H54 (cell line): ENCODE results near the gene HES3.

Source experiments
- DNase-seq: peaks from one replicate; pipeline ENCODE4 v3.0.0; 2011; ENCODE audit warnings: low spot score, mixed read lengths; ENCODE audit not compliant: insufficient read length
- FAIRE-seq: peaks from 3 replicates; lab custom pipeline; 2011; peaks lifted over from hg19 to GRCh38; lab: Jason Lieb, UNC
- POLR2A ChIP-seq: IDR thresholded peaks from 2 replicates; pipeline ENCODE4 v1.6.1; 2011; ENCODE audit warnings: low read depth, mild to moderate bottlenecking, low read length

The HES3 gene

GRCh38 chr1:6269720-6270400, 25.9 kb downstream of the HES3 start:
- no peak for TF ChIP-seq POLR2A
- no peak for DNase-seq
- no peak for FAIRE-seq

GRCh38 chr1:6270401-6270800, 26.4 kb downstream of the HES3 start:
- TF ChIP-seq POLR2A = no peak
- FAIRE-seq = no peak
- no peak for DNase-seq

GRCh38 chr1:6271006-6271405, 27.0 kb downstream of the HES3 start:
- TF ChIP-seq POLR2A = no peak
- no peak for FAIRE-seq
- no peak for DNase-seq

GRCh38 chr1:6271554-6271953, 27.6 kb downstream of the HES3 start:
- no peak for TF ChIP-seq POLR2A
- FAIRE-seq (no peak), DNase-seq (no peak)

GRCh38 chr1:6272452-6272851, 28.5 kb downstream of the HES3 start:
- FAIRE-seq (no peak), DNase-seq (no peak)
- no peak for TF ChIP-seq POLR2A

- FAIRE-seq (no peak), DNase-seq (no peak)
- no peak for TF ChIP-seq POLR2A
Measured at GRCh38 chr1:6272868-6273267, 28.9 kb downstream of the HES3 start.

GRCh38 chr1:6273380-6273891, 29.5 kb downstream of the HES3 start:
- no peak for TF ChIP-seq POLR2A
- DNase-seq = no peak
- peak; percentile 38 for FAIRE-seq

GRCh38 chr1:6274102-6274501, 30.1 kb downstream of the HES3 start:
- TF ChIP-seq POLR2A = no peak
- DNase-seq (no peak), FAIRE-seq (no peak)

GRCh38 chr1:6274622-6275139, 30.7 kb downstream of the HES3 start:
- DNase-seq (no peak), FAIRE-seq (no peak)
- TF ChIP-seq POLR2A = no peak

- no peak for FAIRE-seq
- DNase-seq = no peak
- TF ChIP-seq POLR2A = no peak
Measured at GRCh38 chr1:6275826-6276782, 32.1 kb downstream of the HES3 start.

GRCh38 chr1:6276811-6277555, 33.0 kb downstream of the HES3 start:
- TF ChIP-seq POLR2A = no peak
- no peak for DNase-seq
- FAIRE-seq = no peak

GRCh38 chr1:6278263-6278662, 34.3 kb downstream of the HES3 start:
- no peak for TF ChIP-seq POLR2A
- no peak for FAIRE-seq
- DNase-seq = no peak

GRCh38 chr1:6279066-6279465, 35.1 kb downstream of the HES3 start:
- FAIRE-seq (no peak), DNase-seq (no peak)
- no peak for TF ChIP-seq POLR2A

- no peak for TF ChIP-seq POLR2A
- FAIRE-seq (no peak), DNase-seq (no peak)
Measured at GRCh38 chr1:6279613-6280383, 35.8 kb downstream of the HES3 start.
